Gastroesophageal sphincter (tissue), 2 donors: ENCODE measurements around the gene IQGAP2.
"Not testable (repeated sequence)": the region's sequence is repeated elsewhere in the genome, so short reads cannot be mapped to it uniquely, and the experiment has no call there.

Experiments used
- EP300 ChIP-seq: sonication (generic); formaldehyde crosslinking; IDR thresholded peaks from one replicate; pipeline ENCODE4 v1.6.1; 2017; ENCODE audit warnings: antibody characterized with exemption, mild to moderate bottlenecking
- POLR2A ChIP-seq, 2 donors: fragments of 450-650 bp; IDR thresholded peaks; one replicate each; pipeline ENCODE4 v1.6.1; 2017; ENCODE audit warnings: antibody characterized with exemption in 2 of 2, mild to moderate bottlenecking in 2 of 2, moderate library complexity in 1 of 2

DNA sequence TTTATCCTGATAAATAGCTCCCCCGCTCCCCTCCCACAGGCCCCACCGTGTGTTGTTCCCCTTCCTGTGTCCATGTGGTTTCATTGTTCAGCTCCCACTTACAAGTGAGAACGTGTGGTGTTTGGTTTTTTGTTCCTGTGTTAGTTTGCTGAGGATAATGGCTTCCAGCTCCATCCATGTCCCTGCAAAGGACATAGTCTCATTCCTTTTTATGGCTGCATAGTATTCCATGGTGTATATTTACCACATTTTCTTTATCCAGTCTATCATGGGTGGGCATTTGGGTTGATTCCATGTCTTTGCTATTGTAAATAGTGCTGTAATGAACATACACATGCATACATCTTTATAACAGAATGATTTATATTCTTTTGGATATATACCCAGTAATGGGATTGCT is 34.4 kb downstream of the IQGAP2 start:
- TF ChIP-seq POLR2A (IDR thresholded peaks at IDR 0.05); EP300: not testable (repeated sequence)
